Measurements from ENCODE around the gene DLX5. TPM values are rescaled to one million over a fixed set of nuclear protein-coding genes. Genes with fewer than 3 reads are reported as not detected.
A peak's percentile ranks its signal among the peaks of the same experiment; 100 is the strongest.

DLX5 gene
- total RNA-seq, 2 experiments from 2014 or later = not detected

DNA sequence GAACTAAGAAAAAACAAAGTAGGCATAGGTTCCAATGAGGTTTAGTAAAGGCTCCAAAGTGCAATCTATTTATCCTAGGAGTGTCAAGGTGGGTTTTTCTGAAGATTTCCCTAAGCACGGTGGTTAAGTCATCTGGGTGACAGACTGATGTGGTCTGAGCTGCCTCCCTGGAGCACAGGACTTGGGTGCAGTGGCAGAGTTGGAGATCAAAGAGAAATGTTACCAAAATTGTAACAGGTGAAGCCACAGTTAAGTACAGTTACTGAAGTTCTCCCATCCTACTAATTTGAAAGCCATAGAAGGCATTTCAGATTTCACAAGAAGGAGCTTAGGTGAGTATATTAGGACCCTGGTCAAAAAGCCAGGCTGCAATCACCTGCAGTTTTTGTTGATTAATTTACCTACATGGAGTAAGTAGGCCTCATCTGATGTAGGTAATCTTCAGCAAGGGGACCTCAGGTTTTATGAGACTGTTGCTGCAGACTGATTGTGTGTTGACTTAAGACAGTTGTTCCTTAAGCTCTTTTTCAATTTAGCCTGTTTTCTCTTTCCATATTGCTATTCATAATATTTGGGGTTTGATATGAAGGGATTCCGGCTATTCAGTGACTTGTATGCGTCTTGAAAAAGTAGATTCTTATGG, 16.2 kb downstream of the DLX5 start:
- TF ChIP-seq CTCF (IDR thresholded peaks at IDR 0.05) = no peak
- H3K9me3 Mint-ChIP-seq = peaks cover 1% of the 10 kb centered on the region
- H3K4me1 Mint-ChIP-seq (ENCODE audit: low read depth) = peaks cover 13% of the 10 kb centered on the region
- H3K27ac Mint-ChIP-seq = no peak overlapping the region
- no peak for DNase-seq
- peaks cover 81% of the 10 kb centered on the region for H3K27me3 Mint-ChIP-seq
- H3K36me3 Mint-ChIP-seq (ENCODE audit: low read depth) = peaks cover under 1% of the 10 kb centered on the region
- no peak overlapping the region for H3K4me3 Mint-ChIP-seq
- intact Hi-C loops (cut with micrococcal nuclease) = loop anchor here (10.0 kb wide), 1 partner anchor 174 kb away; no protein-coding TSS in a partner anchor
- POLR2A ChIA-PET = interaction anchor here (0.6 to 1.0 kb wide), 2 partner anchors 18 to 42 kb away, joined by 3 read pairs; no protein-coding TSS in a partner anchor
- no peak for ATAC-seq
- CTCF ChIA-PET = interaction anchor here (1.8 to 2.2 kb wide), 2 partner anchors 13 to 19 kb away, joined by 5 to 9 read pairs; no protein-coding TSS in a partner anchor

- DNase-seq (no peak), ATAC-seq (no peak)
- peaks cover 81% of the 10 kb centered on the region for H3K27me3 Mint-ChIP-seq
- H3K27ac Mint-ChIP-seq = no peak overlapping the region
- CTCF ChIA-PET = interaction anchor here (1.8 to 2.2 kb wide), 2 partner anchors 14 to 20 kb away, joined by 5 to 9 read pairs; no protein-coding TSS in a partner anchor
- H3K4me3 Mint-ChIP-seq = no peak overlapping the region
- H3K9me3 Mint-ChIP-seq = peaks cover 4% of the 10 kb centered on the region
- TF ChIP-seq CTCF (IDR thresholded peaks at IDR 0.05) = no peak
- H3K4me1 Mint-ChIP-seq (ENCODE audit: low read depth) = peaks cover 17% of the 10 kb centered on the region
- peaks cover 5% of the 10 kb centered on the region for H3K36me3 Mint-ChIP-seq (ENCODE audit: low read depth)
- POLR2A ChIA-PET = no interaction called here
- intact Hi-C loops (cut with micrococcal nuclease) = loop anchor here (10.0 kb wide), 1 partner anchor 173 kb away; no protein-coding TSS in a partner anchor
Observed at GRCh38 chr7:97007583-97007861, 17.1 kb downstream of the DLX5 start.

DNA sequence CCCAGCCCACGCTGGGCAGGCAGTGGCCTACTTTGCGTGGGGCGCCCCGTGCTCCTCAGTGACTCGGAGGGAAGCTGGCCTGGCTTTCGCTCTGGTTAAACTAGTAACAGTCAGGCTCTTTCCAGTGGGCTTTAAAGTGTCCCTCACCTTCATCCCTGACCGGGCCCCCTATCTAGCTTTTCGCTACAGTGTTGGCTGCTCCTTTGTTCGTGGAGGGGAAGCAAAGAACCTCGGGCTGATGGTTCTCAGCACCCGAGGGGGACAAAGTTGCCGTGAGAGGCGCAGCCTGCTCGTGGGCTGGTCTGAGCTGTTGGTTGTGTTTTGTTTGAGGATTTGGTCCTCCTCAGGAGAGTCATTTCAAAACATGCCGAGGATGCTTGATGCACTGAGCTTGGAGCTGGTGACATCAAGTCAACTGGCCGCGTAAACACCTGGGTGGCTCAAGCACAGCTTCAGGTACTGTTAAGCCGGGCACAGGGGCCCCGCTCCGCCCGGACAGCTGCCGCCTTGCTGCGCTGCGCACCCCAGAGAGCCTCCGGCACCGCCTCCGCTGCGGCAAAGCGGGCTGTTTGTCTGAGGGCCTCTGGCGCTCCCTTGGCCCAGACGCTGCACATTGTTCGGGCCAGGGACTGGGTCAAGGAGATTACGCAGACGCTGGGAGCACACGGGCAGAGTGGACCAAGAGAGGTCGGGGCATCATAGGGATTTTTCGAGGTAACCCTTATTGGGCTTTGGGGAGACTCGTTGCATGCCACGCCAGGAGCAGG, 17.6 kb downstream of the DLX5 start:
- Mint-ChIP-seq H3K9me3 (peaks cover 4% of the 10 kb centered on the region), H3K27ac (no peak overlapping the region), H3K4me3 (peak overlapping the region; percentile 64), H3K4me1 (ENCODE audit: low read depth) (peaks cover 17% of the 10 kb centered on the region), H3K27me3 (peaks cover 82% of the 10 kb centered on the region), H3K36me3 (ENCODE audit: low read depth) (peaks cover 5% of the 10 kb centered on the region)
- intact Hi-C loops (cut with micrococcal nuclease) = loop anchor here (10.0 kb wide), 1 partner anchor 172 kb away; no protein-coding TSS in a partner anchor
- DNase-seq (no peak), ATAC-seq (no peak)
- ChIA-PET CTCF (interaction anchor here (1.0 to 2.2 kb wide), 2 partner anchors 19 to 21 kb away, joined by 3 to 9 read pairs; no protein-coding TSS in a partner anchor), POLR2A (no interaction called here)
- no peak for TF ChIP-seq CTCF (IDR thresholded peaks at IDR 0.05)

- ChIA-PET CTCF (interaction anchor here (0.6 to 1.6 kb wide), 3 partner anchors 20 to 239 kb away, joined by 3 to 5 read pairs (median 3); no protein-coding TSS in a partner anchor), POLR2A (no interaction called here)
- Mint-ChIP-seq H3K4me1 (ENCODE audit: low read depth) (peaks cover 17% of the 10 kb centered on the region), H3K27ac (no peak overlapping the region), H3K9me3 (peaks cover 4% of the 10 kb centered on the region), H3K36me3 (ENCODE audit: low read depth) (peaks cover 5% of the 10 kb centered on the region), H3K27me3 (peaks cover 80% of the 10 kb centered on the region), H3K4me3 (peak overlapping the region; percentile 66)
- no peak for TF ChIP-seq CTCF (IDR thresholded peaks at IDR 0.05)
- ATAC-seq = peak; percentile 68
- intact Hi-C loops (cut with micrococcal nuclease) = loop anchor here (10.0 kb wide), 1 partner anchor 171 kb away; no protein-coding TSS in a partner anchor
- peak; percentile 49 for DNase-seq
Observed at GRCh38 chr7:97006055-97006815, 18.4 kb downstream of the DLX5 start.

Data from activated CD8-positive, alpha-beta T cell treated with anti-CD3 and anti-CD28 coated beads for 36 hours (primary cell).